ENCODE results near the gene PNPO. TPM values are rescaled to one million over a fixed set of nuclear protein-coding genes. Genes with fewer than 3 reads are reported as not detected.

The PNPO gene
- total and polyA plus RNA-seq, 2 of the 13 experiments (the other 11 are each of a cell fraction or from before 2014, with no cell fraction given), result 47.9 to 63.3 TPM

DNA sequence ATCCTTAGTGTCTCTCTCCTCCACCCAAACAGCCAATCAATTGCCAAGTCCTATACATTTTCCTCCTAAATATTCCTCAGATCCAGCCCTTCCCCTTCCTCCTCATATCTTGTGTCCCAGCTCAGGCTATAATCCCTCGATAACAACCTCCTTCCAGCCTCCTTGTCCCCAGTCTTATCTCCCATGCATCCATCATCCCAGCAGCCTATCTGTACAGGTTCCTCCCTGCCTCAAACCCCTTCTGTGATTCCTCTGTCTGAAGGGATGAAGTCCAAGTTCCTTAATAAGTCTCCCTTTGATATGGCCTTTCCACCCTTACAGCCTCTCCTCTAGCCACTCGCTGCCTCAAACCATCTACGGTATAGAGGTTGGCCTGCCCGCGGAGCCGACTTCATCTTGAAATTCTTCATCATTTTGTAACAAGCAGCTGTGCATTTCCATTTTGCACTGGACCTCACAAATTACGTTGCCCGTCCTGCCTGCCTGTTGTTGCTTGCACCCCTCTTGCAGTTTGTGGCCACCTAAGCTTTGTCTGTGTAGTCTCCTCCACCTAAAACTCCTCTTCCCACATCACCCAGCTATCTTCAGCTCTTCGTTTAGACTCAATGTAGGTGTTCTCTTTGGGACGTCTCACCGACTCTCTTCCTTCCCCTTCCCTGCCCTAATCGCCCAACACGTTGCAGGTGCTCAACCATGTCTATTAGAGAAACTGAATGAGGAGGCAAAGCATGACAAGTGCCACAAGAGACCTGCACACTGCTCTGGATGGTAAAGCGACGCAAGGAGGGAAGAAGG lies 28.8 kb downstream of the PNPO start (continued):
- TF ChIP-seq, protein P1, sequence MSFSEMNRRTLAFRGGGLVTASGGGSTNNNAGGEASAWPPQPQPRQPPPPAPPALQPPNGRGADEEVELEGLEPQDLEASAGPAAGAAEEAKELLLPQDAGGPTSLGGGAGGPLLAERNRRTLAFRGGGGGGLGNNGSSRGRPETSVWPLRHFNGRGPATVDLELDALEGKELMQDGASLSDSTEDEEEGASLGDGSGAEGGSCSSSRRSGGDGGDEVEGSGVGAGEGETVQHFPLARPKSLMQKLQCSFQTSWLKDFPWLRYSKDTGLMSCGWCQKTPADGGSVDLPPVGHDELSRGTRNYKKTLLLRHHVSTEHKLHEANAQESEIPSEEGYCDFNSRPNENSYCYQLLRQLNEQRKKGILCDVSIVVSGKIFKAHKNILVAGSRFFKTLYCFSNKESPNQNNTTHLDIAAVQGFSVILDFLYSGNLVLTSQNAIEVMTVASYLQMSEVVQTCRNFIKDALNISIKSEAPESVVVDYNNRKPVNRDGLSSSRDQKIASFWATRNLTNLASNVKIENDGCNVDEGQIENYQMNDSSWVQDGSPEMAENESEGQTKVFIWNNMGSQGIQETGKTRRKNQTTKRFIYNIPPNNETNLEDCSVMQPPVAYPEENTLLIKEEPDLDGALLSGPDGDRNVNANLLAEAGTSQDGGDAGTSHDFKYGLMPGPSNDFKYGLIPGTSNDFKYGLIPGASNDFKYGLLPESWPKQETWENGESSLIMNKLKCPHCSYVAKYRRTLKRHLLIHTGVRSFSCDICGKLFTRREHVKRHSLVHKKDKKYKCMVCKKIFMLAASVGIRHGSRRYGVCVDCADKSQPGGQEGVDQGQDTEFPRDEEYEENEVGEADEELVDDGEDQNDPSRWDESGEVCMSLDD (CRISPR knock-in tag; IDR thresholded peaks at IDR 0.05; ENCODE audit: borderline replicate concordance), result no peak
- TF ChIP-seq, protein P2, sequence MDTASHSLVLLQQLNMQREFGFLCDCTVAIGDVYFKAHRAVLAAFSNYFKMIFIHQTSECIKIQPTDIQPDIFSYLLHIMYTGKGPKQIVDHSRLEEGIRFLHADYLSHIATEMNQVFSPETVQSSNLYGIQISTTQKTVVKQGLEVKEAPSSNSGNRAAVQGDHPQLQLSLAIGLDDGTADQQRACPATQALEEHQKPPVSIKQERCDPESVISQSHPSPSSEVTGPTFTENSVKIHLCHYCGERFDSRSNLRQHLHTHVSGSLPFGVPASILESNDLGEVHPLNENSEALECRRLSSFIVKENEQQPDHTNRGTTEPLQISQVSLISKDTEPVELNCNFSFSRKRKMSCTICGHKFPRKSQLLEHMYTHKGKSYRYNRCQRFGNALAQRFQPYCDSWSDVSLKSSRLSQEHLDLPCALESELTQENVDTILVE (CRISPR knock-in tag; IDR thresholded peaks at IDR 0.05), result no peak
- TF ChIP-seq, protein P3, sequence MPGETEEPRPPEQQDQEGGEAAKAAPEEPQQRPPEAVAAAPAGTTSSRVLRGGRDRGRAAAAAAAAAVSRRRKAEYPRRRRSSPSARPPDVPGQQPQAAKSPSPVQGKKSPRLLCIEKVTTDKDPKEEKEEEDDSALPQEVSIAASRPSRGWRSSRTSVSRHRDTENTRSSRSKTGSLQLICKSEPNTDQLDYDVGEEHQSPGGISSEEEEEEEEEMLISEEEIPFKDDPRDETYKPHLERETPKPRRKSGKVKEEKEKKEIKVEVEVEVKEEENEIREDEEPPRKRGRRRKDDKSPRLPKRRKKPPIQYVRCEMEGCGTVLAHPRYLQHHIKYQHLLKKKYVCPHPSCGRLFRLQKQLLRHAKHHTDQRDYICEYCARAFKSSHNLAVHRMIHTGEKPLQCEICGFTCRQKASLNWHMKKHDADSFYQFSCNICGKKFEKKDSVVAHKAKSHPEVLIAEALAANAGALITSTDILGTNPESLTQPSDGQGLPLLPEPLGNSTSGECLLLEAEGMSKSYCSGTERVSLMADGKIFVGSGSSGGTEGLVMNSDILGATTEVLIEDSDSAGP (CRISPR knock-in tag; IDR thresholded peaks at IDR 0.05; ENCODE audit: borderline replicate concordance), result no peak
- TF ChIP-seq, protein P4, sequence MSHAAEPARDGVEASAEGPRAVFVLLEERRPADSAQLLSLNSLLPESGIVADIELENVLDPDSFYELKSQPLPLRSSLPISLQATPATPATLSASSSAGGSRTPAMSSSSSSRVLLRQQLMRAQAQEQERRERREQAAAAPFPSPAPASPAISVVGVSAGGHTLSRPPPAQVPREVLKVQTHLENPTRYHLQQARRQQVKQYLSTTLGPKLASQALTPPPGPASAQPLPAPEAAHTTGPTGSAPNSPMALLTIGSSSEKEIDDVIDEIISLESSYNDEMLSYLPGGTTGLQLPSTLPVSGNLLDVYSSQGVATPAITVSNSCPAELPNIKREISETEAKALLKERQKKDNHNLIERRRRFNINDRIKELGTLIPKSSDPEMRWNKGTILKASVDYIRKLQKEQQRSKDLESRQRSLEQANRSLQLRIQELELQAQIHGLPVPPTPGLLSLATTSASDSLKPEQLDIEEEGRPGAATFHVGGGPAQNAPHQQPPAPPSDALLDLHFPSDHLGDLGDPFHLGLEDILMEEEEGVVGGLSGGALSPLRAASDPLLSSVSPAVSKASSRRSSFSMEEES (CRISPR knock-in tag; IDR thresholded peaks at IDR 0.05), result no peak
- peak; percentile 65 for TF ChIP-seq ZSCAN25 (CRISPR knock-in tag; IDR thresholded peaks at IDR 0.05)
- TF ChIP-seq, protein P5, sequence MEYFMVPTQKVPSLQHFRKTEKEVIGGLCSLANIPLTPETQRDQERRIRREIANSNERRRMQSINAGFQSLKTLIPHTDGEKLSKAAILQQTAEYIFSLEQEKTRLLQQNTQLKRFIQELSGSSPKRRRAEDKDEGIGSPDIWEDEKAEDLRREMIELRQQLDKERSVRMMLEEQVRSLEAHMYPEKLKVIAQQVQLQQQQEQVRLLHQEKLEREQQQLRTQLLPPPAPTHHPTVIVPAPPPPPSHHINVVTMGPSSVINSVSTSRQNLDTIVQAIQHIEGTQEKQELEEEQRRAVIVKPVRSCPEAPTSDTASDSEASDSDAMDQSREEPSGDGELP (IDR thresholded peaks at IDR 0.05; ENCODE audit: borderline replicate concordance, low read depth), result no peak
- TF ChIP-seq SPEN (CRISPR knock-in tag; IDR thresholded peaks at IDR 0.05; ENCODE audit: low read depth), result no peak
- TF ChIP-seq NCOR1 (IDR thresholded peaks at IDR 0.05; ENCODE audit: borderline replicate concordance, low read length), result no peak
- no peak for TF ChIP-seq ZFY (CRISPR knock-in tag; IDR thresholded peaks at IDR 0.05)
- TF ChIP-seq KDM2A (CRISPR knock-in tag; IDR thresholded peaks at IDR 0.05; ENCODE audit: borderline replicate concordance, low read depth), result no peak
- no peak for TF ChIP-seq ZNF569 (CRISPR knock-in tag; IDR thresholded peaks at IDR 0.05; ENCODE audit: borderline replicate concordance)
- 0 out of 2 replicates have a peak, but pooled peaks have one; percentile 12 for TF ChIP-seq ZZZ3 (CRISPR knock-in tag; IDR thresholded peaks at IDR 0.05; ENCODE audit: borderline replicate concordance)
- TF ChIP-seq ZBTB3 (CRISPR knock-in tag; IDR thresholded peaks at IDR 0.05; ENCODE audit: borderline replicate concordance, low read depth), result 0 out of 2 replicates have a peak, but pooled peaks have one; percentile 52
- TF ChIP-seq ZNF543 (CRISPR knock-in tag; IDR thresholded peaks at IDR 0.05), result 0 out of 2 replicates have a peak, but pooled peaks have one; percentile 10
- no peak for TF ChIP-seq ZBTB21 (CRISPR knock-in tag; IDR thresholded peaks at IDR 0.05)
- no peak for TF ChIP-seq IKZF4 (CRISPR knock-in tag; IDR thresholded peaks at IDR 0.05; ENCODE audit: borderline replicate concordance, low read depth, not compliant biosample characterization)
- TF ChIP-seq ZNF296 (CRISPR knock-in tag; conservative IDR thresholded peaks at IDR 0.05), result no peak
- no peak for TF ChIP-seq ZMYM4 (CRISPR knock-in tag; IDR thresholded peaks at IDR 0.05)
- 0 out of 2 replicates have a peak, but pooled peaks have one; percentile 45 for TF ChIP-seq ZNF678 (CRISPR knock-in tag; IDR thresholded peaks at IDR 0.05)
